WTC11 (cell line): ENCODE data around the gene RAB35.

Source experiments
- CTCF ChIP-seq: fragments of 200-600 bp; IDR thresholded peaks from 2 replicates; pipeline ENCODE4 v1.8.0; 2022; ENCODE audit warnings: antibody characterized with exemption
- MAX ChIP-seq: sonication (generic); formaldehyde crosslinking; IDR thresholded peaks from 2 replicates; pipeline ENCODE4 v1.8.0; 2022; ENCODE audit warnings: mild to moderate bottlenecking, missing genetic modification reagents
- MYBL2 ChIP-seq: sonication (generic); formaldehyde crosslinking; IDR thresholded peaks from 2 replicates; pipeline ENCODE4 v1.8.1; 2023; ENCODE audit warnings: mild to moderate bottlenecking, moderate library complexity, missing genetic modification reagents
- PRDM15 ChIP-seq: sonication (generic); formaldehyde crosslinking; IDR thresholded peaks from 2 replicates; pipeline ENCODE4 v1.8.0; 2022; ENCODE audit warnings: missing genetic modification reagents

DNA sequence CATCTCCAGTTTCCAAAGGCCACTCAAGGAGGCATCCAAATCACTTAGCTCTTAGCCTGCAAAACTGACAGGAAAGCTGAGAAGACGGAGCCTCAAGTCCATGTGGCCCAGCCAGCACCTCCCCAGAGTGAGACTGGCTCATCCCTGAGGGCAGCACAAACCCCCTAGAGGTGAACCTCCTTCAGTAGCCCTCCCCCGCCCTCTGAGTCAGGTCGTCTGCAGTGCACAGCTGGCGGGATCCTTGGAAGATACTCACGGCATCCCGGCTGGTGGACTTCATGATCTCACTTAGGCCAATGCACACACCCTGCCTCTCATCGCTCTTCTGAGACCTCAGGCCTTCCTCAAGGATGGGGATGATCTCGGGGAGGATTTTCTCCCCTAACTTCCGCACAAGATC is 24.1 kb upstream of the RAB35 start:
- TF ChIP-seq MAX (CRISPR knock-in tag): no peak
- TF ChIP-seq MYBL2 (CRISPR knock-in tag): no peak
- no peak for TF ChIP-seq CTCF
- TF ChIP-seq PRDM15: no peak
